Testis (tissue), 3 donors: ENCODE data around the gene PHLDB3. TPM values are rescaled to one million over a fixed set of nuclear protein-coding genes. Genes with fewer than 3 reads are reported as not detected.

Experiments
- DNase-seq: peaks from one replicate; pipeline ENCODE4 v3.0.0-alpha.2; 2019
- H3K27ac ChIP-seq, 2 donors: fragments of 200-600 bp; sonication (generic); one replicate each; pipeline ENCODE4 v1.5.1; 2019
- H3K27me3 ChIP-seq: fragments of 200-600 bp; sonication (generic); one replicate; pipeline ENCODE4 v1.5.1; 2019
- H3K36me3 ChIP-seq: fragments of 200-600 bp; sonication (generic); one replicate; pipeline ENCODE4 v1.5.1; 2017; ENCODE audit warnings: low read depth; ENCODE audit errors: missing control alignments
- H3K4me1 ChIP-seq: fragments of 200-600 bp; sonication (generic); one replicate; pipeline ENCODE4 v1.5.1; 2019
- H3K4me3 ChIP-seq, 2 donors: fragments of 200-600 bp; sonication (generic); one replicate each; pipeline ENCODE4 v1.5.1; 2017 to 2019
- H3K9me3 ChIP-seq: fragments of 200-600 bp; sonication (generic); one replicate; pipeline ENCODE4 v1.5.1; 2017
- POLR2A ChIP-seq: fragments of 450-650 bp; IDR thresholded peaks from one replicate; pipeline ENCODE4 v1.6.1; 2017; ENCODE audit warnings: antibody characterized with exemption, mild to moderate bottlenecking, moderate library complexity
- WGBS, 2 donors: methylation state at CpG; one replicate each; pipeline ENCODE4 v1.1.5; 2018; 5-methylcytosine and 5-hydroxymethylcytosine counted together
- intact Hi-C: fragments of 100-400 bp; cut with DNase I; formaldehyde crosslinking; loops from one replicate; pipeline ENCODE4 v1.15.1; 2023; ENCODE audit warnings: low total_unique reads
- polyA plus RNA-seq: library from polyadenylated mRNA; stranded (reverse); fragments of 350-450 nt; fragmentation: Illumina TruSeq; extraction: RNeasy Lipid Tissue Mini Kit (QIAGEN cat#74804); gene quantifications from one replicate; pipeline ENCODE4 v1.2.3, GENCODE V29; 2014; ENCODE audit warnings: low read depth, low replicate concordance; ENCODE audit not compliant: insufficient read depth
- total RNA-seq, 2 donors: library from RNA; depleted of rRNA; stranded (reverse); fragments of >200 nt; gene quantifications; one replicate each; pipeline ENCODE4 v1.2.3, GENCODE V29; 2016
- TF ChIP-seq, protein P1 (sequence below), 3 experiments: fragments of 450-650 bp in 2 of 3; fragments of 200-600 bp in 1 of 3; sonication (generic) in 1 of 3; IDR thresholded peaks; one replicate each; pipeline ENCODE4 v1.5.1; 2016 to 2019; ENCODE audit warnings: antibody characterized with exemption in 3 of 3, mild to moderate bottlenecking in 2 of 3, moderate library complexity in 1 of 3

PHLDB3 gene
- total and polyA plus RNA-seq, 3 donors from 2014 or later: 27.1 to 62.2 (median 28.3) TPM

DNA sequence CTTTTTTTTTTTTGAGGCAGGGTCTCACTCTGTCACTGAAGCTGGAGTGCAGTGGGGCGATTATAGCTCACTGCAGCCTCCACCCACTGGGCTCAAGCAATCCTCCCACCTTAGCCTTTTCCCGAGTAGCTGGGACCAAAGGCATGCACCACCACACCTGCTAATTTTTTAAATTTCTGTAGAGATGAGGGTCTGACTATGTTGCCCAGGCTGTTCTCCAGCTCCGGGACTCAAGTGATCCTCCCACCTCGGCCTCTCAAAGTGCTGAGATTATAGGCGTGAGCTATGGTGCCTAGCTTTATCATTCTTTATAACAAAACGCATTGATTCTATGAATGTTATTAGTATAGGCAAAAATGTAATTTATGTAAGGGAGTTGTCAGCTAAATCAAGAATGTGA, 21.3 kb downstream of the PHLDB3 start:
- WGBS, 2 donors: 94 to 97% methylated on average over 6 of the region's 6 CpGs
- H3K4me1 ChIP-seq: no peaks in the 10 kb centered on the region
- H3K9me3 ChIP-seq: no peaks in the 10 kb centered on the region
- no peak for DNase-seq
- intact Hi-C loops: no loop called here
- H3K27ac ChIP-seq: no peak overlapping the region
- TF ChIP-seq, protein P1, sequence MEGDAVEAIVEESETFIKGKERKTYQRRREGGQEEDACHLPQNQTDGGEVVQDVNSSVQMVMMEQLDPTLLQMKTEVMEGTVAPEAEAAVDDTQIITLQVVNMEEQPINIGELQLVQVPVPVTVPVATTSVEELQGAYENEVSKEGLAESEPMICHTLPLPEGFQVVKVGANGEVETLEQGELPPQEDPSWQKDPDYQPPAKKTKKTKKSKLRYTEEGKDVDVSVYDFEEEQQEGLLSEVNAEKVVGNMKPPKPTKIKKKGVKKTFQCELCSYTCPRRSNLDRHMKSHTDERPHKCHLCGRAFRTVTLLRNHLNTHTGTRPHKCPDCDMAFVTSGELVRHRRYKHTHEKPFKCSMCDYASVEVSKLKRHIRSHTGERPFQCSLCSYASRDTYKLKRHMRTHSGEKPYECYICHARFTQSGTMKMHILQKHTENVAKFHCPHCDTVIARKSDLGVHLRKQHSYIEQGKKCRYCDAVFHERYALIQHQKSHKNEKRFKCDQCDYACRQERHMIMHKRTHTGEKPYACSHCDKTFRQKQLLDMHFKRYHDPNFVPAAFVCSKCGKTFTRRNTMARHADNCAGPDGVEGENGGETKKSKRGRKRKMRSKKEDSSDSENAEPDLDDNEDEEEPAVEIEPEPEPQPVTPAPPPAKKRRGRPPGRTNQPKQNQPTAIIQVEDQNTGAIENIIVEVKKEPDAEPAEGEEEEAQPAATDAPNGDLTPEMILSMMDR (IDR thresholded peaks at IDR 0.05): no peak
- TF ChIP-seq POLR2A: no peak
- H3K27me3 ChIP-seq: no peaks in the 10 kb centered on the region
- H3K36me3 ChIP-seq: no peaks in the 10 kb centered on the region
- H3K4me3 ChIP-seq: no peak overlapping the region

DNA sequence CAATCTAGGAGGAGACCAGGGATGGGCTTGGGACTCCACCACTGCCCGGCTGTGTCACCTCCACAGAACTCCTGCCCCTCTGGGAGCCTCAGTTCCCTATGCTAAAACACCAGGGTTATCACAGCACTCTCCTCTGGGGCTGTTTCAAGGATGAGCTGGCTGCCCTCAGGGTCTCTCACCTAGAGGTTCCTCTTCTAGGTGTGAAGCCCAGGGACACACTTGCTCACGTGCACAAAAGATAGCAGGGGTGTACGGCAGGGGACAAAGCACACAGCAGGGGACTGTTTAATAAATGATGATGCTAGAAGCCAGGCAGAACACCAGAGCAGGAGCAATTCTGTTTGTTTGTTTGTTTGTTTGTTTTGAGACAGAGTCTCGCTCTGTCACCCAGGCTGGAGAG, 22.4 kb downstream of the PHLDB3 start:
- no peaks in the 10 kb centered on the region for H3K27me3 ChIP-seq
- no peak for DNase-seq
- no peaks in the 10 kb centered on the region for H3K36me3 ChIP-seq
- intact Hi-C loops: no loop called here
- 90 to 97% methylated on average over 3 to 4 of the region's 4 CpGs for WGBS, 2 donors
- H3K4me1 ChIP-seq: no peaks in the 10 kb centered on the region
- no peaks in the 10 kb centered on the region for H3K9me3 ChIP-seq
- H3K27ac ChIP-seq: no peak overlapping the region
- no peak for TF ChIP-seq POLR2A
- TF ChIP-seq, protein P1 (IDR thresholded peaks at IDR 0.05): no peak
- H3K4me3 ChIP-seq: no peak overlapping the region

DNA sequence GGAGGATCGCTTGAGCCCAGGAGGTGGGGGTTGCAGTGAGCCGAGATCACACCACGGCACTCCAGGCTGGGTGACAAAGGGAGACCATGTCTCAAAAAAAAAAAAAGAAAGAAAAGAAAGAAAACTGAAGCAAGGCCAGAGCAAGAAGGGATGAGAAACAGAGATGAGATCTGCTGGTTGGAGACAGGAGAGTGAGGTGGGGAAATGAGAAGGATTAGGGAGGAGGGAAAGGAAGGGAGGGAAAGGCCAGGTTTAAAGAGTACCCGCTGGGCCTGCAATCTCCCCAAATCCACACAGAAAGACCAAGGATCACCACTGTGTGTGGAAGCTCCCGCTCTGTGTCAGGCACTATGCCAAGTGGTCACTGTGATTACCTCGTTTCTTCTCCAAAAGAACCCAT, 22.8 kb downstream of the PHLDB3 start:
- intact Hi-C loops: no loop called here
- TF ChIP-seq, protein P1 (IDR thresholded peaks at IDR 0.05): no peak
- no peak for TF ChIP-seq POLR2A
- Histone ChIP-seq H3K4me3 (no peak overlapping the region), H3K9me3 (no peaks in the 10 kb centered on the region), H3K27me3 (no peaks in the 10 kb centered on the region), H3K4me1 (no peaks in the 10 kb centered on the region), H3K27ac (no peak overlapping the region), H3K36me3 (no peaks in the 10 kb centered on the region)
- WGBS, 2 donors: 83 to 91% methylated on average over 6 of the region's 6 CpGs
- no peak for DNase-seq

GRCh38 chr19:43480574-43480973, 24.0 kb downstream of the PHLDB3 start:
- Histone ChIP-seq H3K27ac (no peak overlapping the region), H3K9me3 (no peaks in the 10 kb centered on the region), H3K4me1 (no peaks in the 10 kb centered on the region), H3K36me3 (no peaks in the 10 kb centered on the region), H3K27me3 (no peaks in the 10 kb centered on the region), H3K4me3 (no peak overlapping the region)
- DNase-seq: no peak
- intact Hi-C loops: no loop called here
- WGBS, 2 donors: 99 to 100% methylated on average over 3 of the region's 3 CpGs
- TF ChIP-seq, protein P1 (IDR thresholded peaks at IDR 0.05): no peak
- no peak for TF ChIP-seq POLR2A

DNA sequence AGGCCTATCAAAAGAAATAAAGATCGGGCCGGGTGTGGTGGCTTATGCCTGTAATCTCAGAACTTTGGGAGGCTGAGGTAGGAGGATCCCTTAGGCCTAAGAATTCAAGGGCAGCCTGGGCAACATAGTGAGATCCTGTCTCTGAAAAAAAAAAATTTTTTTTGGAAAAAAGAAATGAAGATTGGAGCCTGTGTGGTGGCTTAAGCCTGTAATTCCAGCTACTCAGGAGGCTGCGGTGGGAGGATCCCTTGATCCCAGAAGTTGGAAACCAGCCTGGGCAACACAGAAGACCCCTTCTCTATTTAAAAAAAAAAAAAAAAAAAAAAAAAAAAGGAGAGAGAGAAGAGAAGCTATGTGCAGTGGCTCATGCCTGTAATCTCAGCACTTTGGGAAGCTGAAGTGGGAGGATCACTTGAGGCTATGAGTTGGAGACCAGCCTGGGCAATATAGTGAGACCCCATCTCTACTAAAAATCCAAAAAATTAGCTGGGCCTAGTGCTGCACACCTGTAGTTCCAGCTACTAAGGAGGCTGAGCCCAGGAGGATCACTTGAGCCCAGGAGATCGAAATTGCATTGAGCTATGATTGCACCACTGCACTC, 24.5 kb downstream of the PHLDB3 start:
- WGBS, 2 donors: 89 to 95% methylated on average over 4 of the region's 4 CpGs
- no peaks in the 10 kb centered on the region for H3K4me1 ChIP-seq
- no peak overlapping the region for H3K4me3 ChIP-seq
- H3K27me3 ChIP-seq: no peaks in the 10 kb centered on the region
- no peaks in the 10 kb centered on the region for H3K9me3 ChIP-seq
- no peak for DNase-seq
- H3K27ac ChIP-seq: no peak overlapping the region
- intact Hi-C loops: no loop called here
- no peaks in the 10 kb centered on the region for H3K36me3 ChIP-seq
- TF ChIP-seq, protein P1 (IDR thresholded peaks at IDR 0.05): no peak
- no peak for TF ChIP-seq POLR2A
